Measurements from ENCODE around the gene C1orf35.
A peak's percentile ranks its signal among the peaks of the same experiment; 100 is the strongest.

Gene C1orf35

GRCh38 chr1:228109073-228109961 is 6.2 kb upstream of the C1orf35 start, which contains the start of gene MRPL55:
TSS of gene MRPL55 (minus strand) at chr1:228109299. CDS start at chr1:228108260, 1,039 bp downstream.
- Histone ChIP-seq H3K27ac (no peak within 1 kb of the TSS), H3K9ac (ENCODE audit: insufficient read length) (peak within 1 kb of the TSS; percentile 95), H3K36me3 (ENCODE audit: insufficient read depth, low read length) (peaks cover 11% of the 10 kb centered on the region; the same call in 1 of the 2 replicates), H3K9me3 (ENCODE audit: low read depth, low read length) (no peaks in the 10 kb centered on the region), H3K4me3 (peak within 1 kb of the TSS; percentile 96)
- peak; percentile 73 for DNase-seq (ENCODE audit: low read depth, low spot score)
- TF ChIP-seq POLR2AphosphoS5 (IDR thresholded peaks at IDR 0.05; ENCODE audit: borderline replicate concordance, low read depth, low read length) (peak; percentile 95), EZH2 (IDR thresholded peaks at IDR 0.05) (no peak)

- TF ChIP-seq POLR2AphosphoS5 (IDR thresholded peaks at IDR 0.05; ENCODE audit: borderline replicate concordance, low read depth, low read length): no peak
- TF ChIP-seq FOXP2 (optimal IDR thresholded peaks at IDR 0.05; ENCODE audit: control extremely low read depth, extremely low read length, insufficient read depth): no peak
- no peak for TF ChIP-seq EZH2 (IDR thresholded peaks at IDR 0.05)
- Histone ChIP-seq H3K9ac (ENCODE audit: insufficient read length) (peak overlapping the region; percentile 95), H3K4me3 (peak overlapping the region; percentile 96), H3K27ac (no peak overlapping the region), H3K36me3 (ENCODE audit: insufficient read depth, low read length) (peaks cover 11% of the 10 kb centered on the region; the same call in 1 of the 2 replicates), H3K9me3 (ENCODE audit: low read depth, low read length) (no peaks in the 10 kb centered on the region)
- no peak for DNase-seq (ENCODE audit: low read depth, low spot score)
Measured at GRCh38 chr1:228108742-228109072, 5.6 kb upstream of the C1orf35 start.

GRCh38 chr1:228108055-228108690 is 5.0 kb upstream of the C1orf35 start:
- DNase-seq (ENCODE audit: low read depth, low spot score): no peak
- Histone ChIP-seq H3K9ac (ENCODE audit: insufficient read length) (peak overlapping the region; percentile 95), H3K27ac (no peak overlapping the region), H3K9me3 (ENCODE audit: low read depth, low read length) (no peaks in the 10 kb centered on the region), H3K36me3 (ENCODE audit: insufficient read depth, low read length) (peaks cover 11% of the 10 kb centered on the region; the same call in 1 of the 2 replicates), H3K4me3 (peak overlapping the region; percentile 96)
- no peak for TF ChIP-seq POLR2AphosphoS5 (IDR thresholded peaks at IDR 0.05; ENCODE audit: borderline replicate concordance, low read depth, low read length)
- TF ChIP-seq FOXP2 (optimal IDR thresholded peaks at IDR 0.05; ENCODE audit: control extremely low read depth, extremely low read length, insufficient read depth): no peak
- no peak for TF ChIP-seq EZH2 (IDR thresholded peaks at IDR 0.05)

GRCh38 chr1:228107636-228108035 is 4.5 kb upstream of the C1orf35 start:
- DNase-seq (ENCODE audit: low read depth, low spot score): no peak
- Histone ChIP-seq H3K36me3 (ENCODE audit: insufficient read depth, low read length) (peaks cover 11% of the 10 kb centered on the region; the same call in 1 of the 2 replicates), H3K9ac (ENCODE audit: insufficient read length) (no peak overlapping the region), H3K27ac (no peak overlapping the region), H3K4me3 (peak overlapping the region; percentile 96; the same call in 1 of the 2 replicates), H3K9me3 (ENCODE audit: low read depth, low read length) (no peaks in the 10 kb centered on the region)
- no peak for TF ChIP-seq FOXP2 (optimal IDR thresholded peaks at IDR 0.05; ENCODE audit: control extremely low read depth, extremely low read length, insufficient read depth)
- TF ChIP-seq EZH2 (IDR thresholded peaks at IDR 0.05): no peak

GRCh38 chr1:228106800-228107054 is 3.6 kb upstream of the C1orf35 start:
- Histone ChIP-seq H3K27ac (no peak overlapping the region), H3K9me3 (ENCODE audit: low read depth, low read length) (no peaks in the 10 kb centered on the region), H3K36me3 (ENCODE audit: insufficient read depth, low read length) (peaks cover 11% of the 10 kb centered on the region; the same call in 1 of the 2 replicates), H3K9ac (ENCODE audit: insufficient read length) (no peak overlapping the region), H3K4me3 (no peak overlapping the region)
- DNase-seq (ENCODE audit: low read depth, low spot score): no peak
- no peak for TF ChIP-seq EZH2 (IDR thresholded peaks at IDR 0.05)
- no peak for TF ChIP-seq POLR2AphosphoS5 (IDR thresholded peaks at IDR 0.05; ENCODE audit: borderline replicate concordance, low read depth, low read length)

GRCh38 chr1:228105996-228106799 is 3.1 kb upstream of the C1orf35 start:
- no peaks in the 10 kb centered on the region for H3K9me3 ChIP-seq (ENCODE audit: low read depth, low read length)
- H3K27ac ChIP-seq: no peak overlapping the region
- no peak overlapping the region for H3K9ac ChIP-seq (ENCODE audit: insufficient read length)
- no peak for DNase-seq (ENCODE audit: low read depth, low spot score)
- H3K36me3 ChIP-seq (ENCODE audit: insufficient read depth, low read length): peaks cover 11% of the 10 kb centered on the region; the same call in 1 of the 2 replicates
- TF ChIP-seq EZH2 (IDR thresholded peaks at IDR 0.05): no peak
- no peak for TF ChIP-seq POLR2AphosphoS5 (IDR thresholded peaks at IDR 0.05; ENCODE audit: borderline replicate concordance, low read depth, low read length)
- TF ChIP-seq FOXP2 (optimal IDR thresholded peaks at IDR 0.05; ENCODE audit: control extremely low read depth, extremely low read length, insufficient read depth): no peak
- H3K4me3 ChIP-seq: no peak overlapping the region

GRCh38 chr1:228105270-228105995 is 2.3 kb upstream of the C1orf35 start:
- Histone ChIP-seq H3K4me3 (no peak overlapping the region), H3K36me3 (ENCODE audit: insufficient read depth, low read length) (peaks cover 11% of the 10 kb centered on the region; the same call in 1 of the 2 replicates), H3K27ac (no peak overlapping the region), H3K9me3 (ENCODE audit: low read depth, low read length) (no peaks in the 10 kb centered on the region), H3K9ac (ENCODE audit: insufficient read length) (no peak overlapping the region)
- TF ChIP-seq FOXP2 (optimal IDR thresholded peaks at IDR 0.05; ENCODE audit: control extremely low read depth, extremely low read length, insufficient read depth): no peak
- TF ChIP-seq POLR2AphosphoS5 (IDR thresholded peaks at IDR 0.05; ENCODE audit: borderline replicate concordance, low read depth, low read length): no peak
- no peak for TF ChIP-seq EZH2 (IDR thresholded peaks at IDR 0.05)
- DNase-seq (ENCODE audit: low read depth, low spot score): no peak

All from SK-N-MC (cell line).